K562 (cell line): Measurements from ENCODE around the gene BTBD17. TPM values are rescaled to one million over a fixed set of nuclear protein-coding genes. Genes with fewer than 3 reads are reported as not detected.

Experiments
- ATAC-seq: fragments of 200-7000 bp; cut with Tn5 transposase; 3 replicates; pipeline ENCODE4 v1.9.1; 2020; ENCODE audit warnings: moderate library complexity
- BruUV-seq: library from RNA; stranded (reverse); fragments of 400-500 nt; replicated peaks from 2 replicates; lab custom pipeline; 2021; lab: Mats Ljungman, UMichigan
- CTCF ChIA-PET: fragments of 300-600 bp; formaldehyde crosslinking; extraction: SDS; loops from one replicate; lab custom pipeline; 2021; ENCODE audit warnings: low intra/inter-chr PET ratio; lab: Yijun Ruan, JAX
- POLR2A ChIA-PET: fragments of 300-600, 350-650 bp; sonication (Branson Sonifier 250); formaldehyde crosslinking; extraction: SDS; loops from one replicate; lab custom pipeline; 2021; ENCODE audit warnings: antibody characterized with exemption, inconsistent platforms; lab: Yijun Ruan, JAX
- DNase-seq, 4 experiments: peaks; one replicate each; pipeline versions ENCODE4 v3.0.0 to v3.0.0-alpha.2; 2011 to 2018; ENCODE audit warnings: low spot score in 3 of 4, mixed read lengths in 3 of 4; ENCODE audit errors: extremely low read depth in 1 of 4
- FAIRE-seq: peaks from 2 replicates; lab custom pipeline; 2011; peaks lifted over from hg19 to GRCh38; lab: Jason Lieb, UNC
- H2AFZ ChIP-seq: 2 replicates; pipeline ENCODE4 v1.6.0; 2011; ENCODE audit warnings: low read depth, low read length, control low read depth, inconsistent platforms
- H3K27ac ChIP-seq: fragments of 200-600 bp; 3 replicates; pipeline ENCODE4 v1.8.0; 2011; ENCODE audit warnings: low read depth, mild to moderate bottlenecking, control low read depth, inconsistent platforms, low read length, moderate library complexity, mixed read lengths; ENCODE audit errors: extremely low read depth
- H3K27me3 ChIP-seq, 2 experiments: fragments of 300-600 bp in 1 of 2; 2 replicates in 1 of 2; 3 replicates in 1 of 2; pipeline versions ENCODE4 v1.6.0 to v1.8.0; 2011; ENCODE audit warnings: inconsistent platforms in 2 of 2, low read length in 2 of 2, mild to moderate bottlenecking in 1 of 2, mixed read lengths in 1 of 2, moderate library complexity in 1 of 2; ENCODE audit not compliant: control insufficient read depth in 2 of 2, insufficient read depth in 2 of 2
- H3K36me3 ChIP-seq: fragments of 300-600 bp; 3 replicates; pipeline ENCODE4 v1.8.0; 2011; ENCODE audit warnings: mild to moderate bottlenecking, low read length, inconsistent platforms; ENCODE audit not compliant: control insufficient read depth, insufficient read depth
- H3K4me1 ChIP-seq, 2 experiments: fragments of 200-600 bp in 1 of 2; replicated peaks in 1 of 2; 2 replicates in 1 of 2; 3 replicates in 1 of 2; pipeline versions ENCODE4 v1.5.1 to v1.8.0; 2011; ENCODE audit warnings: inconsistent platforms in 2 of 2, low read length in 2 of 2, mild to moderate bottlenecking in 1 of 2, mixed read lengths in 1 of 2, moderate library complexity in 1 of 2; ENCODE audit not compliant: control insufficient read depth in 2 of 2, insufficient read depth in 2 of 2
- H3K4me2 ChIP-seq: 2 replicates; pipeline ENCODE4 v1.6.1; 2011; ENCODE audit warnings: low read length, control low read depth, inconsistent platforms, mixed read lengths; ENCODE audit not compliant: insufficient read depth
- H3K4me3 ChIP-seq: fragments of 200-600 bp; sonication (generic), shearing (Covaris generic); 2 replicates; pipeline ENCODE4 v1.5.1; 2016; ENCODE audit warnings: control low read depth, inconsistent platforms
- H3K79me2 ChIP-seq: fragments of 200-600 bp; 3 replicates; pipeline ENCODE4 v1.8.0; 2011; ENCODE audit warnings: low read length, inconsistent platforms; ENCODE audit not compliant: control insufficient read depth, insufficient read depth
- H3K9ac ChIP-seq, 2 experiments: 2 replicates each; pipeline versions ENCODE4 v1.6.0 to v1.6.1; 2011; ENCODE audit warnings: low read depth in 2 of 2, low read length in 2 of 2, control low read depth in 1 of 2, inconsistent platforms in 1 of 2, mild to moderate bottlenecking in 1 of 2, mixed read lengths in 1 of 2; ENCODE audit not compliant: insufficient read depth in 1 of 2
- H3K9me1 ChIP-seq: one replicate; pipeline ENCODE4 v1.6.0; 2011; ENCODE audit warnings: inconsistent platforms, mild to moderate bottlenecking, low read length, moderate library complexity; ENCODE audit not compliant: control insufficient read depth, insufficient read depth
- H3K9me3 ChIP-seq: replicated peaks from 2 replicates; pipeline ENCODE4 v1.5.1; 2011; ENCODE audit warnings: low read depth, low read length, inconsistent platforms; ENCODE audit not compliant: control insufficient read depth, insufficient read depth
- H4K20me1 ChIP-seq: replicated peaks from 2 replicates; pipeline ENCODE4 v1.6.1; 2011; ENCODE audit warnings: low read length, inconsistent platforms, mixed read lengths; ENCODE audit not compliant: control insufficient read depth, insufficient read depth
- BDP1 ChIP-seq: IDR thresholded peaks from 3 replicates; pipeline ENCODE4 v1.6.1; 2011; ENCODE audit not compliant: insufficient read length, insufficient read depth
- C11orf30 ChIP-seq: fragments of 450-650 bp; IDR thresholded peaks from 2 replicates; pipeline ENCODE4 v1.6.1; 2016; ENCODE audit warnings: low read depth, mild to moderate bottlenecking
- E2F3 ChIP-seq: fragments of 250-450 bp; sonication (Bioruptor Pico); IDR thresholded peaks from 2 replicates; pipeline ENCODE4 v1.4.0; 2020; ENCODE audit warnings: mild to moderate bottlenecking
- KLF1 ChIP-seq: fragments of 450-650 bp; IDR thresholded peaks from 2 replicates; pipeline ENCODE4 v1.6.1; 2016; ENCODE audit warnings: missing genetic modification characterization, missing compliant biosample characterization
- MTA1 ChIP-seq: fragments of 450-650 bp; IDR thresholded peaks from 2 replicates; pipeline ENCODE4 v1.6.1; 2017; ENCODE audit warnings: borderline replicate concordance
- NCOA2 ChIP-seq, 2 experiments: fragments of 450-650 bp; IDR thresholded peaks; 2 replicates each; pipeline ENCODE4 v1.6.1; 2018; ENCODE audit warnings: mild to moderate bottlenecking in 2 of 2, moderate library complexity in 1 of 2; ENCODE audit not compliant: partially characterized antibody in 2 of 2
- NR2C2 ChIP-seq, 2 experiments: fragments of 200-800 bp in 1 of 2; sonication (Bioruptor generic) in 1 of 2; sonication (generic) in 1 of 2; formaldehyde crosslinking in 1 of 2; IDR thresholded peaks; 2 replicates each; pipeline versions ENCODE4 v1.6.1 to v1.8.0; 2016 to 2022; ENCODE audit warnings: mild to moderate bottlenecking in 1 of 2, missing compliant biosample characterization in 1 of 2, missing genetic modification characterization in 1 of 2, missing genetic modification reagents in 1 of 2
- PHF20 ChIP-seq: fragments of 450-650 bp; IDR thresholded peaks from 2 replicates; pipeline ENCODE4 v1.6.1; 2018; ENCODE audit not compliant: partially characterized antibody
- ZNF444 ChIP-seq: fragments of 250-450 bp; sonication (Bioruptor Pico); IDR thresholded peaks from 2 replicates; pipeline ENCODE4 v1.4.0; 2020; ENCODE audit warnings: mild to moderate bottlenecking, moderate library complexity
- ZNF583 ChIP-seq: fragments of 250-450 bp; sonication (Bioruptor Pico); IDR thresholded peaks from 2 replicates; pipeline ENCODE4 v1.4.0; 2020
- WGBS: fragments of 100-300 bp; shearing (Covaris generic); methylation state at CpG from one replicate; pipeline ENCODE4 v1.1.6; 2016; ENCODE audit warnings: low coverage, mixed read lengths; ENCODE audit not compliant: insufficient coverage; ENCODE audit errors: missing lambda C conversion rate; 5-methylcytosine and 5-hydroxymethylcytosine counted together
- in situ Hi-C: fragments of 300-500 bp; cut with MboI; formaldehyde crosslinking; loops from 4 replicates; pipeline ENCODE4 v1.15.0; 2018; ENCODE audit warnings: inconsistent platforms, mixed read lengths
- intact Hi-C: fragments of 100-400 bp; cut with micrococcal nuclease; formaldehyde crosslinking; loops from 2 replicates; pipeline ENCODE4 v1.14.2; 2022
- polyA plus RNA-seq, 8 experiments: library from polyadenylated mRNA; depleted of rRNA in 4 of 8; stranded (reverse) in 5 of 8; unstranded in 3 of 8; fragments of >200 nt; fragmentation: Nextera tagmentation in 2 of 8; fragmentation: Illumina TruSeq in 1 of 8; extraction: Ambion mirVana in 2 of 8; extraction: Trizol in 1 of 8; gene quantifications; 2 replicates each; pipeline versions ENCODE4 v1.2.1 to v1.2.3, GENCODE V29; 2011 to 2014; ENCODE audit warnings: inconsistent platforms in 1 of 8, missing spikeins in 1 of 8
- total RNA-seq, 7 experiments: library from RNA; depleted of rRNA in 6 of 7; stranded (reverse); fragments of >200 nt in 6 of 7; fragmentation: Illumina TruSeq in 2 of 7; extraction: Trizol in 2 of 7; gene quantifications; 2 replicates each; pipeline versions ENCODE4 v1.2.1 to v1.2.3, GENCODE V29; 2011 to 2021; ENCODE audit warnings: low replicate concordance in 1 of 7

Gene BTBD17
- total and polyA plus RNA-seq, 9 of the 15 experiments (the other 6 are each of a cell fraction or from before 2014, with no cell fraction given) = not detected

DNA sequence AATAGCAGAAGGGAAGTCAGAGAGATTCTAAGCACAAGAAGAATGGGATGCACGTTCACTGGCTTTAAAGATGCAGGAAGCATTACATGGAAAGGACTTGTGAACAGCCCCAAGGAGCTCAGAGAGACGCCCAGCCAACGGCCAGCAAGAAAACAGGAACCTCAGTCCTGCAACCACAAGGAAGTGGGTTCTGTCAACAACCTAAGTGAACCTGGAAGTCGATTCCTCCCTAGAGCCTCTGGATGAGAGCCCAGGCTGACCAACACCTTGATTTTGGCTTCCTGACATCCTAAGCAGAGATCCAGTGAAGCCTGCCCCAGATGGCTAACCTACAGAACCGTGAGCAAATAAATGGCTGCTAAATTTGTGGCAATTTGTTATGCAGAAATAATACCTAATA, 30.1 kb upstream of the BTBD17 start:
- 3% methylated on average over 5 of the region's 5 CpGs for WGBS
- H3K27ac ChIP-seq = no peak overlapping the region
- H3K36me3 ChIP-seq = no peaks in the 10 kb centered on the region
- ChIA-PET CTCF (no interaction called here), POLR2A (interaction anchor here (1.2 kb wide), 1 partner anchor 21 kb away, joined by 4 read pairs; no protein-coding TSS in a partner anchor)
- no peak overlapping the region for H2AFZ ChIP-seq
- H3K4me2 ChIP-seq = no peak overlapping the region
- no peaks in the 10 kb centered on the region for H4K20me1 ChIP-seq
- peaks cover 21 to 28% of the 10 kb centered on the region in 2 experiments; a peak in 4 of 5 replicates for H3K27me3 ChIP-seq
- no peak overlapping the region for H3K9ac ChIP-seq
- intact Hi-C loops (no loop called here), in situ Hi-C loops (no loop called here)
- H3K79me2 ChIP-seq = no peaks in the 10 kb centered on the region
- no peaks in the 10 kb centered on the region; the same call in 1 of the 2 replicates for H3K9me3 ChIP-seq
- DNase-seq (no peak), ATAC-seq (no peak), FAIRE-seq (no peak)
- no peaks in the 10 kb centered on the region for H3K9me1 ChIP-seq
- TF ChIP-seq MTA1 (no peak), NCOA2 (IDR thresholded peaks at IDR 0.05; ENCODE audit: partially characterized antibody in 2 of 2) (no peak), ZNF583 (no peak), KLF1 (no peak), E2F3 (CRISPR knock-in tag) (no peak), C11orf30 (no peak), PHF20 (no peak), BDP1 (no peak), NR2C2 (CRISPR knock-in tag; IDR thresholded peaks at IDR 0.05) (no peak), NR2C2 (tag; IDR thresholded peaks at IDR 0.05) (no peak; the same call in 1 of the 2 replicates), ZNF444 (no peak)
- H3K4me1 ChIP-seq = peaks cover 0 to 11% of the 10 kb centered on the region in 2 experiments; a peak in 3 of 5 replicates
- no peak overlapping the region for H3K4me3 ChIP-seq
- no TSS peak for BruUV-seq
